Trophoblast cell (in vitro differentiated cells and primary cell): ENCODE results near the gene LYZL1.

ENCODE experiments used
- DNase-seq, 2 donors: peaks; one replicate each; pipeline ENCODE4 v3.0.0-alpha.2; 2016
- H2AFZ ChIP-seq: 2 replicates; pipeline ENCODE4 v1.6.1; 2013; ENCODE audit warnings: low read length, moderate library complexity, mild to moderate bottlenecking; ENCODE audit not compliant: insufficient read depth, poor library complexity
- H2AK5ac ChIP-seq: 2 replicates; pipeline ENCODE4 v1.6.1; 2013; ENCODE audit warnings: mild to moderate bottlenecking, low read length
- H2BK120ac ChIP-seq: 2 replicates; pipeline ENCODE4 v1.6.1; 2013; ENCODE audit warnings: low read length, mild to moderate bottlenecking, moderate library complexity; ENCODE audit not compliant: insufficient read depth, poor library complexity
- H2BK12ac ChIP-seq: 2 replicates; pipeline ENCODE4 v1.6.1; 2013; ENCODE audit warnings: mild to moderate bottlenecking, low read length, moderate library complexity
- H2BK5ac ChIP-seq: 2 replicates; pipeline ENCODE4 v1.6.1; 2013; ENCODE audit warnings: low read length, low read depth, moderate library complexity, mild to moderate bottlenecking; ENCODE audit not compliant: poor library complexity
- H3K14ac ChIP-seq: 2 replicates; pipeline ENCODE4 v1.6.1; 2013; ENCODE audit warnings: mild to moderate bottlenecking, low read length
- H3K18ac ChIP-seq: 2 replicates; pipeline ENCODE4 v1.6.1; 2013; ENCODE audit warnings: mild to moderate bottlenecking, low read length
- H3K23ac ChIP-seq: 2 replicates; pipeline ENCODE4 v1.6.1; 2013; ENCODE audit warnings: low read length
- H3K27ac ChIP-seq: 2 replicates; pipeline ENCODE4 v1.5.1; 2013; ENCODE audit warnings: low read depth, mild to moderate bottlenecking, inconsistent platforms, low read length, moderate library complexity
- H3K27me3 ChIP-seq: 2 replicates; pipeline ENCODE4 v1.6.1; 2013; ENCODE audit warnings: inconsistent platforms, mild to moderate bottlenecking, low read length, moderate library complexity; ENCODE audit not compliant: insufficient read depth
- H3K36me3 ChIP-seq, 2 experiments: 1 replicate in 1 of 2; 2 replicates in 1 of 2; pipeline ENCODE4 v1.6.1; 2013; ENCODE audit warnings: low read length in 2 of 2, mild to moderate bottlenecking in 2 of 2, moderate library complexity in 1 of 2; ENCODE audit not compliant: insufficient read depth in 2 of 2, control insufficient read depth in 1 of 2
- H3K4ac ChIP-seq: 2 replicates; pipeline ENCODE4 v1.6.1; 2013; ENCODE audit warnings: low read depth, mild to moderate bottlenecking, low read length, moderate library complexity
- H3K4me1 ChIP-seq, 2 experiments: 1 replicate in 1 of 2; 2 replicates in 1 of 2; pipeline ENCODE4 v1.6.1; 2013; ENCODE audit warnings: low read length in 2 of 2, mild to moderate bottlenecking in 2 of 2, moderate library complexity in 1 of 2; ENCODE audit not compliant: insufficient read depth in 2 of 2, control insufficient read depth in 1 of 2
- H3K4me2 ChIP-seq: 2 replicates; pipeline ENCODE4 v1.6.1; 2013; ENCODE audit warnings: inconsistent platforms, mild to moderate bottlenecking, low read length, moderate library complexity
- H3K4me3 ChIP-seq: 2 replicates; pipeline ENCODE4 v1.5.1; 2013; ENCODE audit warnings: mild to moderate bottlenecking, low read depth, low read length, inconsistent platforms
- H3K79me1 ChIP-seq: one replicate; pipeline ENCODE4 v1.6.1; 2013; ENCODE audit warnings: low read length
- H3K79me2 ChIP-seq: 2 replicates; pipeline ENCODE4 v1.6.1; 2013; ENCODE audit warnings: low read length, mild to moderate bottlenecking; ENCODE audit not compliant: control insufficient read depth, insufficient read depth, poor library complexity
- H3K9ac ChIP-seq: 2 replicates; pipeline ENCODE4 v1.6.1; 2013; ENCODE audit warnings: mild to moderate bottlenecking, low read length
- H3K9me3 ChIP-seq: 2 replicates; pipeline ENCODE4 v1.6.1; 2013; ENCODE audit warnings: low read depth, mild to moderate bottlenecking, control low read depth, inconsistent platforms, low read length; ENCODE audit not compliant: insufficient read depth
- H4K12ac ChIP-seq: 2 replicates; pipeline ENCODE4 v1.6.1; 2013; ENCODE audit warnings: low read depth, mild to moderate bottlenecking, low read length, moderate library complexity
- H4K8ac ChIP-seq: 2 replicates; pipeline ENCODE4 v1.6.1; 2013; ENCODE audit warnings: low read depth, mild to moderate bottlenecking, low read length, moderate library complexity
- H4K91ac ChIP-seq: one replicate; pipeline ENCODE4 v1.6.1; 2013; ENCODE audit warnings: low read depth, mild to moderate bottlenecking, low read length, moderate library complexity
- whole genome bisulfite sequencing: extraction: QIAGEN DNeasy Blood & Tissue Kit; methylation state at CpG from one replicate; pipeline ENCODE4 v1.1.7; 2013; ENCODE audit warnings: missing lambda C conversion rate; ENCODE audit not compliant: insufficient read length, insufficient coverage; ENCODE audit errors: extremely low coverage; 5-methylcytosine and 5-hydroxymethylcytosine counted together

Gene LYZL1

GRCh38 chr10:29256019-29256418 is 32.9 kb upstream of the LYZL1 start:
- H3K4me3 ChIP-seq: no peak overlapping the region
- H3K36me3 ChIP-seq: no peaks in the 10 kb centered on the region
- peak overlapping the region; percentile 97 for H2BK120ac ChIP-seq
- no CpG with 5 or more reads among the region's 7 CpGs for WGBS
- peak overlapping the region; percentile 77 for H3K18ac ChIP-seq
- peak overlapping the region; percentile 87 for H2BK12ac ChIP-seq
- peak overlapping the region; percentile 100 for H3K14ac ChIP-seq
- peak overlapping the region; percentile 97 for H3K4ac ChIP-seq
- H3K79me2 ChIP-seq: peaks cover 22% of the 10 kb centered on the region
- peaks cover 12 to 27% of the 10 kb centered on the region in 2 experiments for H3K4me1 ChIP-seq
- peak overlapping the region; percentile 100 for H2BK5ac ChIP-seq
- H3K9ac ChIP-seq: no peak overlapping the region
- peak overlapping the region; percentile 38 for H2AFZ ChIP-seq
- no peak overlapping the region for H3K4me2 ChIP-seq
- no peaks in the 10 kb centered on the region for H3K27me3 ChIP-seq
- no peaks in the 10 kb centered on the region for H3K9me3 ChIP-seq
- peak overlapping the region; percentile 90 for H2AK5ac ChIP-seq
- DNase-seq: no peak
- peak overlapping the region; percentile 99 for H4K91ac ChIP-seq
- peaks cover 63% of the 10 kb centered on the region for H3K79me1 ChIP-seq
- H3K27ac ChIP-seq: peak overlapping the region; percentile 100
- H4K12ac ChIP-seq: no peak overlapping the region
- H3K23ac ChIP-seq: no peak overlapping the region
- H4K8ac ChIP-seq: peak overlapping the region; percentile 91

- H2BK5ac ChIP-seq: no peak overlapping the region
- no CpG with 5 or more reads among the region's 1 CpG for WGBS
Measured at GRCh38 chr10:29256586-29256985, 32.3 kb upstream of the LYZL1 start.

GRCh38 chr10:29257106-29257783 is 31.6 kb upstream of the LYZL1 start:
- Histone ChIP-seq H3K4me1 (peaks cover 12 to 27% of the 10 kb centered on the region in 2 experiments), H4K12ac (no peak overlapping the region), H3K4ac (peak overlapping the region; percentile 96), H3K4me3 (no peak overlapping the region), H2BK12ac (peak overlapping the region; percentile 99), H3K14ac (peak overlapping the region; percentile 96), H4K91ac (peak overlapping the region; percentile 99), H2AFZ (peak overlapping the region; percentile 20), H3K18ac (peak overlapping the region; percentile 48), H3K27me3 (no peaks in the 10 kb centered on the region), H4K8ac (peak overlapping the region; percentile 97), H3K79me2 (peaks cover 19% of the 10 kb centered on the region), H3K27ac (peak overlapping the region; percentile 100), H3K4me2 (no peak overlapping the region), H3K79me1 (peaks cover 58% of the 10 kb centered on the region), H3K9me3 (no peaks in the 10 kb centered on the region), H3K9ac (no peak overlapping the region), H3K23ac (no peak overlapping the region), H3K36me3 (no peaks in the 10 kb centered on the region), H2AK5ac (peak overlapping the region; percentile 98), H2BK5ac (peak overlapping the region; percentile 100), H2BK120ac (peak overlapping the region; percentile 100)
- DNase-seq: peak; percentile 54 to 85
- WGBS: no CpG with 5 or more reads among the region's 11 CpGs

More at GRCh38 chr10:29256586-29256985, 32.3 kb upstream of the LYZL1 start:
- Histone ChIP-seq H4K12ac (no peak overlapping the region), H3K14ac (no peak overlapping the region), H3K27me3 (no peaks in the 10 kb centered on the region), H3K4me1 (peaks cover 12 to 27% of the 10 kb centered on the region in 2 experiments), H3K79me1 (peaks cover 63% of the 10 kb centered on the region), H2AFZ (no peak overlapping the region), H4K91ac (no peak overlapping the region), H2AK5ac (no peak overlapping the region), H3K27ac (peak overlapping the region; percentile 100), H3K79me2 (peaks cover 20% of the 10 kb centered on the region), H3K23ac (no peak overlapping the region), H3K4me2 (no peak overlapping the region), H3K9ac (no peak overlapping the region), H3K9me3 (no peaks in the 10 kb centered on the region), H3K4me3 (no peak overlapping the region), H2BK120ac (peak overlapping the region; percentile 97), H3K18ac (no peak overlapping the region), H2BK12ac (no peak overlapping the region), H3K36me3 (no peaks in the 10 kb centered on the region), H3K4ac (no peak overlapping the region), H4K8ac (no peak overlapping the region)
- DNase-seq: peak in 1 of 2 donors; percentile 62

GRCh38 chr10:29257784-29258135 is 31.1 kb upstream of the LYZL1 start:
- peak overlapping the region; percentile 31 for H2AK5ac ChIP-seq
- peaks cover 15% of the 10 kb centered on the region for H3K79me2 ChIP-seq
- H2BK12ac ChIP-seq: peak overlapping the region; percentile 67
- H3K18ac ChIP-seq: peak overlapping the region; percentile 26
- no peak overlapping the region for H3K4me2 ChIP-seq
- no peak overlapping the region for H3K23ac ChIP-seq
- H4K91ac ChIP-seq: peak overlapping the region; percentile 99
- WGBS: no CpG with 5 or more reads among the region's 3 CpGs
- no peaks in the 10 kb centered on the region for H3K9me3 ChIP-seq
- no peak overlapping the region for H3K4me3 ChIP-seq
- H3K79me1 ChIP-seq: peaks cover 53% of the 10 kb centered on the region
- H3K4me1 ChIP-seq: peaks cover 10 to 25% of the 10 kb centered on the region in 2 experiments
- H3K4ac ChIP-seq: peak overlapping the region; percentile 68
- peak overlapping the region; percentile 51 for H4K8ac ChIP-seq
- H2BK5ac ChIP-seq: peak overlapping the region; percentile 100
- no peak overlapping the region for H4K12ac ChIP-seq
- peak overlapping the region; percentile 100 for H2BK120ac ChIP-seq
- no peaks in the 10 kb centered on the region for H3K36me3 ChIP-seq
- no peaks in the 10 kb centered on the region for H3K27me3 ChIP-seq
- peak overlapping the region; percentile 90 for H3K14ac ChIP-seq
- no peak overlapping the region for H3K9ac ChIP-seq
- no peak for DNase-seq
- peak overlapping the region; percentile 100 for H3K27ac ChIP-seq
- H2AFZ ChIP-seq: no peak overlapping the region
